ENCODE data around the gene CACNG5. TPM values are rescaled to one million over a fixed set of nuclear protein-coding genes. Genes with fewer than 3 reads are reported as not detected.

The CACNG5 gene
- total and polyA plus RNA-seq, 4 donors = not detected

DNA sequence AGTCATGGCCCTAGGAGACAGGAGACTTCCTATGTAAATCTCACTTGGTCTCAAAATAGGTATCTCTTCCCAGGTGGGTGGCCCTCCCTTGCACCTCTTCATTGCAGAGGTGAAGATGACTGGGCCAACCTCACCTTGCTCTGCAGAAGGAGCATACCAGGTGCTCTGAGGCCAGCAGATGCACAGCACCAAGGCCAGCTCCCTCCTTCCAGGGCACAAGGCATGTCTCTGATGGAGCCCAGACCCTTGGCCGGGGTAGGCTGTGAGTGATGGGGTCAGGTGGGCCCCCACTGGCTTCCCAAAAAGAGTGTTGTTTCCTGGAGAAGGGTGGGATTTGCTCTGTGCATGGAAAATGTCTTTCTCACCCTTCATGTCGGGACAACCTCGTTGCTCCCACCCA, 12.8 kb downstream of the CACNG5 start:
- H3K36me3 ChIP-seq (ENCODE audit: control insufficient read depth in 4 of 4, insufficient read depth in 3 of 4, low read depth in 1 of 4, low read length in 3 of 4) = no peaks in the 10 kb centered on the region
- H3K27ac ChIP-seq (ENCODE audit: low read depth in 1 of 2, low read length in 2 of 2) = no peak overlapping the region
- H3K9ac ChIP-seq (ENCODE audit: low read depth in 1 of 2, low read length in 2 of 2) = no peak overlapping the region
- no peaks in the 10 kb centered on the region for H3K4me1 ChIP-seq (ENCODE audit: control insufficient read depth in 4 of 4, insufficient read depth in 4 of 4, low read length in 3 of 4)
- H3K27me3 ChIP-seq (ENCODE audit: control insufficient read depth in 4 of 4, insufficient read depth in 4 of 4, low read length in 3 of 4) = peaks cover 0 to 3% (median 0%) of the 10 kb centered on the region in 4 donors
- peaks cover 0 to 2% (median 0%) of the 10 kb centered on the region in 4 donors for H3K9me3 ChIP-seq (ENCODE audit: control insufficient read depth in 4 of 4, low read length in 3 of 4)
- H3K4me3 ChIP-seq (ENCODE audit: low read depth in 1 of 3, low read length in 3 of 3) = no peak overlapping the region
- no peak for DNase-seq (ENCODE audit: low spot score)
- TF ChIP-seq, protein P1, sequence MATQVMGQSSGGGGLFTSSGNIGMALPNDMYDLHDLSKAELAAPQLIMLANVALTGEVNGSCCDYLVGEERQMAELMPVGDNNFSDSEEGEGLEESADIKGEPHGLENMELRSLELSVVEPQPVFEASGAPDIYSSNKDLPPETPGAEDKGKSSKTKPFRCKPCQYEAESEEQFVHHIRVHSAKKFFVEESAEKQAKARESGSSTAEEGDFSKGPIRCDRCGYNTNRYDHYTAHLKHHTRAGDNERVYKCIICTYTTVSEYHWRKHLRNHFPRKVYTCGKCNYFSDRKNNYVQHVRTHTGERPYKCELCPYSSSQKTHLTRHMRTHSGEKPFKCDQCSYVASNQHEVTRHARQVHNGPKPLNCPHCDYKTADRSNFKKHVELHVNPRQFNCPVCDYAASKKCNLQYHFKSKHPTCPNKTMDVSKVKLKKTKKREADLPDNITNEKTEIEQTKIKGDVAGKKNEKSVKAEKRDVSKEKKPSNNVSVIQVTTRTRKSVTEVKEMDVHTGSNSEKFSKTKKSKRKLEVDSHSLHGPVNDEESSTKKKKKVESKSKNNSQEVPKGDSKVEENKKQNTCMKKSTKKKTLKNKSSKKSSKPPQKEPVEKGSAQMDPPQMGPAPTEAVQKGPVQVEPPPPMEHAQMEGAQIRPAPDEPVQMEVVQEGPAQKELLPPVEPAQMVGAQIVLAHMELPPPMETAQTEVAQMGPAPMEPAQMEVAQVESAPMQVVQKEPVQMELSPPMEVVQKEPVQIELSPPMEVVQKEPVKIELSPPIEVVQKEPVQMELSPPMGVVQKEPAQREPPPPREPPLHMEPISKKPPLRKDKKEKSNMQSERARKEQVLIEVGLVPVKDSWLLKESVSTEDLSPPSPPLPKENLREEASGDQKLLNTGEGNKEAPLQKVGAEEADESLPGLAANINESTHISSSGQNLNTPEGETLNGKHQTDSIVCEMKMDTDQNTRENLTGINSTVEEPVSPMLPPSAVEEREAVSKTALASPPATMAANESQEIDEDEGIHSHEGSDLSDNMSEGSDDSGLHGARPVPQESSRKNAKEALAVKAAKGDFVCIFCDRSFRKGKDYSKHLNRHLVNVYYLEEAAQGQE (IDR thresholded peaks at IDR 0.05) = no peak
- TF ChIP-seq, protein P2, sequence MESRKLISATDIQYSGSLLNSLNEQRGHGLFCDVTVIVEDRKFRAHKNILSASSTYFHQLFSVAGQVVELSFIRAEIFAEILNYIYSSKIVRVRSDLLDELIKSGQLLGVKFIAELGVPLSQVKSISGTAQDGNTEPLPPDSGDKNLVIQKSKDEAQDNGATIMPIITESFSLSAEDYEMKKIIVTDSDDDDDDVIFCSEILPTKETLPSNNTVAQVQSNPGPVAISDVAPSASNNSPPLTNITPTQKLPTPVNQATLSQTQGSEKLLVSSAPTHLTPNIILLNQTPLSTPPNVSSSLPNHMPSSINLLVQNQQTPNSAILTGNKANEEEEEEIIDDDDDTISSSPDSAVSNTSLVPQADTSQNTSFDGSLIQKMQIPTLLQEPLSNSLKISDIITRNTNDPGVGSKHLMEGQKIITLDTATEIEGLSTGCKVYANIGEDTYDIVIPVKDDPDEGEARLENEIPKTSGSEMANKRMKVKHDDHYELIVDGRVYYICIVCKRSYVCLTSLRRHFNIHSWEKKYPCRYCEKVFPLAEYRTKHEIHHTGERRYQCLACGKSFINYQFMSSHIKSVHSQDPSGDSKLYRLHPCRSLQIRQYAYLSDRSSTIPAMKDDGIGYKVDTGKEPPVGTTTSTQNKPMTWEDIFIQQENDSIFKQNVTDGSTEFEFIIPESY (IDR thresholded peaks at IDR 0.05) = no peak
- TF ChIP-seq JUND (IDR thresholded peaks at IDR 0.05) (no peak), RXRA (IDR thresholded peaks at IDR 0.05) (no peak), TAF1 (conservative IDR thresholded peaks at IDR 0.05) (no peak), YY1 (IDR thresholded peaks at IDR 0.05) (no peak), SP1 (IDR thresholded peaks at IDR 0.05) (no peak), HNF4A (conservative IDR thresholded peaks at IDR 0.05) (no peak), GABPA (IDR thresholded peaks at IDR 0.05 in 1 of 2, conservative IDR thresholded peaks at IDR 0.05 in 1 of 2) (no peak), FOXA2 (IDR thresholded peaks at IDR 0.05) (no peak), EGR1 (IDR thresholded peaks at IDR 0.05; ENCODE audit: low read depth in 2 of 2) (no peak), NR2F2 (IDR thresholded peaks at IDR 0.05) (no peak)
- TF ChIP-seq, protein P3, sequence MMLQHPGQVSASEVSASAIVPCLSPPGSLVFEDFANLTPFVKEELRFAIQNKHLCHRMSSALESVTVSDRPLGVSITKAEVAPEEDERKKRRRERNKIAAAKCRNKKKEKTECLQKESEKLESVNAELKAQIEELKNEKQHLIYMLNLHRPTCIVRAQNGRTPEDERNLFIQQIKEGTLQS (IDR thresholded peaks at IDR 0.05) = no peak
- WGBS = 82% methylated on average over 3 of the region's 3 CpGs

DNA sequence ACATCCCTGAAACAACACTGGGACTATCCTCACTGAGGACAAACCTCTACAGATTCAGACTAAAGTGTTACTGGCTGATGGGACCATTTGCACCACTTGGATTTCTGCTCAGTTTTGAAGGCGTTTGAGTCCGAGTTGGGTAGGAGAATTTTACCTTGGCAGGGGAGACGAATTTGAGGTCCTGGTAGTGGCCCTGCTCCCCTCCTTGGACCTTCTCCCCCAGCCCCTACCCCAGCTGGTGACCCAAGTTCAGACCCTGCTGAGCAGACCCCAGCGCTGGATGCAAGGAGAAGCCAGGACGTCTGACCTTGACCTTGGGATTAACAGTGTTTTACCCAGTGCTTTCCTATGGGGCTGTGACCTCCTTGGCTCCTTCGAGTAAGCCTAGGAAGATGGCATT, 13.6 kb downstream of the CACNG5 start:
- Histone ChIP-seq H3K4me3 (ENCODE audit: low read depth in 1 of 3, low read length in 3 of 3) (no peak overlapping the region), H3K4me1 (ENCODE audit: control insufficient read depth in 4 of 4, insufficient read depth in 4 of 4, low read length in 3 of 4) (no peaks in the 10 kb centered on the region), H3K36me3 (ENCODE audit: control insufficient read depth in 4 of 4, insufficient read depth in 3 of 4, low read depth in 1 of 4, low read length in 3 of 4) (no peaks in the 10 kb centered on the region), H3K27ac (ENCODE audit: low read depth in 1 of 2, low read length in 2 of 2) (no peak overlapping the region), H3K9me3 (ENCODE audit: control insufficient read depth in 4 of 4, low read length in 3 of 4) (peaks cover 0 to 2% (median 0%) of the 10 kb centered on the region in 4 donors), H3K27me3 (ENCODE audit: control insufficient read depth in 4 of 4, insufficient read depth in 4 of 4, low read length in 3 of 4) (peaks cover 0 to 3% (median 0%) of the 10 kb centered on the region in 4 donors), H3K9ac (ENCODE audit: low read depth in 1 of 2, low read length in 2 of 2) (no peak overlapping the region)
- no peak for DNase-seq (ENCODE audit: low spot score)
- TF ChIP-seq HNF4A (conservative IDR thresholded peaks at IDR 0.05) (no peak), FOXA2 (IDR thresholded peaks at IDR 0.05) (no peak), SP1 (IDR thresholded peaks at IDR 0.05) (no peak), TAF1 (conservative IDR thresholded peaks at IDR 0.05) (no peak), JUND (IDR thresholded peaks at IDR 0.05) (no peak), FOXA1 (IDR thresholded peaks at IDR 0.05) (no peak), GABPA (IDR thresholded peaks at IDR 0.05 in 1 of 2, conservative IDR thresholded peaks at IDR 0.05 in 1 of 2) (no peak), RAD21 (IDR thresholded peaks at IDR 0.05) (no peak), YY1 (IDR thresholded peaks at IDR 0.05) (no peak)
- TF ChIP-seq, protein P1 (IDR thresholded peaks at IDR 0.05) = no peak
- TF ChIP-seq, protein P4, sequence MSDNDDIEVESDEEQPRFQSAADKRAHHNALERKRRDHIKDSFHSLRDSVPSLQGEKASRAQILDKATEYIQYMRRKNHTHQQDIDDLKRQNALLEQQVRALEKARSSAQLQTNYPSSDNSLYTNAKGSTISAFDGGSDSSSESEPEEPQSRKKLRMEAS (IDR thresholded peaks at IDR 0.05) = no peak
- TF ChIP-seq, protein P3 (IDR thresholded peaks at IDR 0.05) = no peak
- WGBS = 76% methylated on average over 6 of the region's 6 CpGs
